ENCODE data around the gene BCLAF1. TPM values are rescaled to one million over a fixed set of nuclear protein-coding genes. Genes with fewer than 3 reads are reported as not detected.

Gene BCLAF1
- total and polyA plus RNA-seq, 2 donors (not counting 3 experiments of a cell fraction or from before 2014, with no cell fraction given) = 23.4 to 151 TPM

GRCh38 chr6:136209496-136209895 is 80.2 kb downstream of the BCLAF1 start:
- intact Hi-C loops (cut with micrococcal nuclease) = no loop called here
- Histone ChIP-seq H2AFZ (ENCODE audit: low read depth, low read length) (no peak overlapping the region), H3K27ac (ENCODE audit: insufficient read depth, low read depth, low read length) (no peak overlapping the region), H3K9me3 (replicated peaks; ENCODE audit: control insufficient read depth, insufficient read depth, low read length) (no peaks in the 10 kb centered on the region), H3K4me1 (ENCODE audit: control insufficient read depth, extremely low read depth, insufficient read depth, low read length) (no peaks in the 10 kb centered on the region), H3K36me3 (ENCODE audit: control insufficient read depth in 2 of 2, extremely low read depth in 1 of 2, insufficient read depth in 2 of 2, low read length in 2 of 2) (no peaks in the 10 kb centered on the region), H3K79me2 (ENCODE audit: control insufficient read depth, insufficient read depth, low read length) (no peaks in the 10 kb centered on the region), H3K9ac (replicated peaks; ENCODE audit: extremely low read depth, insufficient read depth, low read length) (no peak overlapping the region), H3K4me3 (replicated peaks in 1 of 3; ENCODE audit: insufficient read depth in 1 of 3, low read depth in 1 of 3, low read length in 3 of 3) (no peak overlapping the region), H3K9me1 (replicated peaks; ENCODE audit: control insufficient read depth, extremely low read depth, insufficient read depth, low read length) (no peaks in the 10 kb centered on the region), H4K20me1 (replicated peaks; ENCODE audit: control insufficient read depth, extremely low read depth, insufficient read depth, low read length) (no peaks in the 10 kb centered on the region), H3K27me3 (ENCODE audit: control insufficient read depth in 2 of 2, insufficient read depth in 2 of 2, low read length in 2 of 2) (no peaks in the 10 kb centered on the region), H3K4me2 (ENCODE audit: insufficient read depth, low read length) (no peak overlapping the region)
- no TSS peak for BruUV-seq (replicated peaks)
- DNase-seq (ENCODE audit: low read depth, low spot score) = no peak
- dilution Hi-C loops (cut with MboI; ENCODE audit: extremely low pct_ligation_motif_present, low sequenced_read_pairs) = no loop called here
- POLR2A ChIA-PET = no interaction called here
- no peak for FAIRE-seq
- CTCF ChIA-PET = no interaction called here
- no peak for TF ChIP-seq JUN (IDR thresholded peaks at IDR 0.05; ENCODE audit: borderline replicate concordance, insufficient read depth, insufficient read length, low read depth)
- no peak for TF ChIP-seq MYC (IDR thresholded peaks at IDR 0.05; ENCODE audit: low read depth, low read length)
- TF ChIP-seq POLR2A (IDR thresholded peaks at IDR 0.05; ENCODE audit: low read depth, low read length) = no peak
- TF ChIP-seq POLR2AphosphoS5 (IDR thresholded peaks at IDR 0.05; ENCODE audit: insufficient read depth, low read depth, low read length) = no peak
- TF ChIP-seq GATA2 (IDR thresholded peaks at IDR 0.05; ENCODE audit: insufficient read depth, insufficient read length, low read depth, low read length) = no peak
- no peak for TF ChIP-seq EZH2 (IDR thresholded peaks at IDR 0.05; ENCODE audit: borderline replicate concordance, low read depth, low read length, severe bottlenecking)
- no peak for TF ChIP-seq FOS (IDR thresholded peaks at IDR 0.05; ENCODE audit: borderline replicate concordance, insufficient read depth, low read length)
- TF ChIP-seq CTCF (IDR thresholded peaks at IDR 0.05; ENCODE audit: extremely low read depth in 1 of 2, insufficient read depth in 1 of 2, low read depth in 1 of 2, low read length in 2 of 2) = no peak
- TF ChIP-seq MAX (IDR thresholded peaks at IDR 0.05; ENCODE audit: insufficient read depth, insufficient read length) = no peak

Data from endothelial cell of umbilical vein (primary cell).